HCT116 (cell line): ENCODE data around the gene TMEM232.

Source experiments
- CEBPB ChIP-seq: IDR thresholded peaks from 2 replicates; pipeline ENCODE4 v1.6.1; 2012; ENCODE audit warnings: low read depth
- CTCF ChIP-seq, 3 experiments: fragments of 200-600 bp in 1 of 3; sonication (generic) in 1 of 3; IDR thresholded peaks in 2 of 3; conservative IDR thresholded peaks in 1 of 3; 2 replicates each; pipeline ENCODE4 v1.5.1; 2012 to 2017; ENCODE audit warnings: low read depth in 2 of 3, low read length in 2 of 3, antibody characterized with exemption in 1 of 3, borderline replicate concordance in 1 of 3, control low read depth in 1 of 3, mild to moderate bottlenecking in 1 of 3, mixed read lengths in 1 of 3, mixed run types in 1 of 3, moderate library complexity in 1 of 3; ENCODE audit not compliant: insufficient read depth in 1 of 3
- EZH2 ChIP-seq: fragments of 200-600 bp; sonication (generic); IDR thresholded peaks from 2 replicates; pipeline ENCODE4 v1.6.1; 2017; ENCODE audit warnings: antibody characterized with exemption, mixed run types
- EZH2phosphoT487 ChIP-seq: fragments of 200-600 bp; IDR thresholded peaks from 2 replicates; pipeline ENCODE4 v1.6.1; 2018; ENCODE audit warnings: antibody characterized with exemption, borderline replicate concordance
- FOSL1 ChIP-seq: IDR thresholded peaks from 2 replicates; pipeline ENCODE4 v1.6.1; 2012; ENCODE audit warnings: low read depth
- MAX ChIP-seq: IDR thresholded peaks from 2 replicates; pipeline ENCODE4 v1.6.1; 2012
- POLR2A ChIP-seq: IDR thresholded peaks from 2 replicates; pipeline ENCODE4 v1.7.0; 2011; ENCODE audit warnings: borderline replicate concordance; ENCODE audit not compliant: insufficient read depth, insufficient read length; ENCODE audit errors: extremely low read depth
- POLR2AphosphoS5 ChIP-seq: IDR thresholded peaks from 2 replicates; pipeline ENCODE4 v1.6.1; 2011; ENCODE audit warnings: mild to moderate bottlenecking, low read depth, low read length, moderate library complexity
- RAD21 ChIP-seq: IDR thresholded peaks from 2 replicates; pipeline ENCODE4 v1.6.1; 2012; ENCODE audit warnings: low read depth, mild to moderate bottlenecking
- SRF ChIP-seq: IDR thresholded peaks from 2 replicates; pipeline ENCODE4 v1.6.1; 2012; ENCODE audit warnings: low read depth
- TCF7L2 ChIP-seq: IDR thresholded peaks from 2 replicates; pipeline ENCODE4 v1.7.0; 2011; ENCODE audit warnings: borderline replicate concordance, inconsistent platforms; ENCODE audit not compliant: insufficient read depth, insufficient read length; ENCODE audit errors: extremely low read depth
- ZNF274 ChIP-seq: fragments of 200-500 bp; sonication (Bioruptor generic); IDR thresholded peaks from 2 replicates; pipeline ENCODE4 v1.6.1; 2014; ENCODE audit warnings: mild to moderate bottlenecking, low read depth, low read length, inconsistent platforms
- TF ChIP-seq, protein P1 (sequence below): IDR thresholded peaks from 2 replicates; pipeline ENCODE4 v1.6.1; 2012; ENCODE audit warnings: low read depth

- no peak for TF ChIP-seq POLR2A
- TF ChIP-seq CTCF (IDR thresholded peaks at IDR 0.05 in 2 of 3, conservative IDR thresholded peaks at IDR 0.05 in 1 of 3; ENCODE audit: borderline replicate concordance in 1 of 3, insufficient read depth in 1 of 3, low read depth in 2 of 3, low read length in 2 of 3) = no peak
- TF ChIP-seq ZNF274 = no peak
- no peak for TF ChIP-seq CEBPB
- no peak for TF ChIP-seq MAX
- TF ChIP-seq EZH2phosphoT487 = no peak
- no peak for TF ChIP-seq FOSL1
- TF ChIP-seq TCF7L2 = no peak
- no peak for TF ChIP-seq SRF
- TF ChIP-seq EZH2 = no peak
- no peak for TF ChIP-seq POLR2AphosphoS5
- TF ChIP-seq, protein P1, sequence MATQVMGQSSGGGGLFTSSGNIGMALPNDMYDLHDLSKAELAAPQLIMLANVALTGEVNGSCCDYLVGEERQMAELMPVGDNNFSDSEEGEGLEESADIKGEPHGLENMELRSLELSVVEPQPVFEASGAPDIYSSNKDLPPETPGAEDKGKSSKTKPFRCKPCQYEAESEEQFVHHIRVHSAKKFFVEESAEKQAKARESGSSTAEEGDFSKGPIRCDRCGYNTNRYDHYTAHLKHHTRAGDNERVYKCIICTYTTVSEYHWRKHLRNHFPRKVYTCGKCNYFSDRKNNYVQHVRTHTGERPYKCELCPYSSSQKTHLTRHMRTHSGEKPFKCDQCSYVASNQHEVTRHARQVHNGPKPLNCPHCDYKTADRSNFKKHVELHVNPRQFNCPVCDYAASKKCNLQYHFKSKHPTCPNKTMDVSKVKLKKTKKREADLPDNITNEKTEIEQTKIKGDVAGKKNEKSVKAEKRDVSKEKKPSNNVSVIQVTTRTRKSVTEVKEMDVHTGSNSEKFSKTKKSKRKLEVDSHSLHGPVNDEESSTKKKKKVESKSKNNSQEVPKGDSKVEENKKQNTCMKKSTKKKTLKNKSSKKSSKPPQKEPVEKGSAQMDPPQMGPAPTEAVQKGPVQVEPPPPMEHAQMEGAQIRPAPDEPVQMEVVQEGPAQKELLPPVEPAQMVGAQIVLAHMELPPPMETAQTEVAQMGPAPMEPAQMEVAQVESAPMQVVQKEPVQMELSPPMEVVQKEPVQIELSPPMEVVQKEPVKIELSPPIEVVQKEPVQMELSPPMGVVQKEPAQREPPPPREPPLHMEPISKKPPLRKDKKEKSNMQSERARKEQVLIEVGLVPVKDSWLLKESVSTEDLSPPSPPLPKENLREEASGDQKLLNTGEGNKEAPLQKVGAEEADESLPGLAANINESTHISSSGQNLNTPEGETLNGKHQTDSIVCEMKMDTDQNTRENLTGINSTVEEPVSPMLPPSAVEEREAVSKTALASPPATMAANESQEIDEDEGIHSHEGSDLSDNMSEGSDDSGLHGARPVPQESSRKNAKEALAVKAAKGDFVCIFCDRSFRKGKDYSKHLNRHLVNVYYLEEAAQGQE = no peak
- no peak for TF ChIP-seq RAD21
These were observed 92.0 kb downstream of the TMEM232 start for GRCh38 chr5:110634475-110634874.
